GM23338 (cell line): ENCODE results near the gene USP31.

ENCODE experiments used
- CTCF ChIP-seq, 2 experiments: fragments of 200-600 bp in 1 of 2; sonication (generic) in 1 of 2; conservative IDR thresholded peaks; 2 replicates each; pipeline versions ENCODE4 v1.5.1 to v1.6.1; 2016 to 2017; ENCODE audit warnings: antibody characterized with exemption in 2 of 2, low read depth in 2 of 2, mild to moderate bottlenecking in 2 of 2, moderate library complexity in 1 of 2
- EZH2 ChIP-seq: fragments of 200-600 bp; sonication (generic); IDR thresholded peaks from one replicate; pipeline ENCODE4 v1.8.0; 2017; ENCODE audit warnings: antibody characterized with exemption, mild to moderate bottlenecking, low read depth; ENCODE audit not compliant: unreplicated experiment
- JUNB ChIP-seq: IDR thresholded peaks from one replicate; pipeline ENCODE4 v1.6.1; 2016; ENCODE audit warnings: antibody characterized with exemption; ENCODE audit not compliant: unreplicated experiment
- POLR2AphosphoS5 ChIP-seq: IDR thresholded peaks from 2 replicates; pipeline ENCODE4 v1.6.1; 2016; ENCODE audit warnings: antibody characterized with exemption, low read depth
- REST ChIP-seq: IDR thresholded peaks from one replicate; pipeline ENCODE4 v1.6.1; 2018; ENCODE audit warnings: antibody characterized with exemption; ENCODE audit not compliant: unreplicated experiment

- TF ChIP-seq CTCF (conservative IDR thresholded peaks at IDR 0.05; ENCODE audit: low read depth in 2 of 2): no peak
- no peak for TF ChIP-seq JUNB
- no peak for TF ChIP-seq REST
- no peak for TF ChIP-seq POLR2AphosphoS5
- no peak for TF ChIP-seq EZH2
Observed at GRCh38 chr16:23156110-23156509, 6.9 kb upstream of the USP31 start.
